Eye (tissue), 1 donor: Measurements from ENCODE around the gene FOXD4L5.
A peak's percentile ranks its signal among the peaks of the same experiment; 100 is the strongest.
"Not testable (repeated sequence)": the region's sequence is repeated elsewhere in the genome, so short reads cannot be mapped to it uniquely, and the experiment has no call there.

Experiments used
- DNase-seq: peaks from one replicate; pipeline ENCODE4 v3.0.0-alpha.2; 2015

Gene FOXD4L5

DNA sequence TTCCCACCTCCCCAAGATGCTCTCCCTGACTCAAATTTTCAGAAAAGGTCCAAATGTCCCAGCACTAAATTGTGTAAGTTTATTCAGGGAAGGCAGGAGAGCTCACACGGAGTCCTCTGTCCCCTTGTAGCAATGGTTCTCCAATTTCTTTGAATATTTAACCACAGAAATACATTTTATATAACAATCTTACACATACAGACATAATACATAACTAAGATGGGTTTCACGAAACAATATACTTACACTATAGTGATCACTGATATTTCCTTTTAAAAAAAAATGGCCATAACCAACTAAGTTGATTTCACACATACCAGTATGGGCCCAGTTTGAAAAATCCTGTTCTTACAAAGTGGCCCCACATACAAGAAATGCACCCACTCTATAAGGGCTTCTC lies at the start of gene FOXD4L5:
Gene FOXD4L5 (minus strand): TSS at position 101 of the 400 bp plus-strand sequence. CDS start 832 bp downstream, outside the sequence.
- DNase-seq: not testable (repeated sequence)

DNA sequence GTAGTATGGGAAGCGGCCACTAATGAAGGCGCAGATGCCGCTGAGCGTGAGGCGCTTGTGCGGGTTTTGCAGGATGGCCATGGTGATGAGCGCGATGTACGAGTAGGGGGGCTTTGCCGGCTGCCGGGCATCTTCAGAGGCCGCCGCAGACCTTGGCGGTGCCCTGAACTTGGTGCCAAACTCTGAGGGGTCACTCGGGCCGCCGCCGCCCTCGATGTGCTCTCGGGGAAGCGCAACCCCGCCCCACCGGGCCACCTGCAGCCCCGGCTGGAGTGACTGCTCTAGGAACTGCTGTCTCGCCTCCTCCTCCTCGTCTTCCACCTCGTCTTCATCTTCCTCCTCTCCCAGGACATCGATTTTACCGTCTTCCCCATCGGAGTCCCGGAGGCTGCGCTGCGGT lies 1.1 kb downstream of the FOXD4L5 start:
- peak; percentile 0 for DNase-seq

DNA sequence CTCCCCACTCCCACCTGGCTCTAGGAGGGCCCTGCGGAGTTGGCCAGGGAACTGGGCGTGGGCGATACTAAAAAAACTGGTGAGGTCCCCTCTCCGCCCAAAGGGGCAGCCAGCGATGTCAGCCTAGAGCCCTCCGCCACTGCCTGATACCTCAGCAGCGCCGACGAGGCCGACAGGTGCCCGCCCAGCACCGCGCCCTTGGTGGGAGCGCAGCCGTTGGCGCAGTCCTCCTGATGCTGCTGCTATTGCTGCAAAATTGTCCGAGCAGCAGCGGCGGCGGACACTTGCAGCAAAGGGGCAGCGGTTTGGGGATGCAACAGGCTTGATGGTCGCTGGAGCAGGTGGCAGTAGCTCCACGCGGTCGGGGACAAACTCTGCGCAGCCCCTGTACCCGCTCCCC lies 2.0 kb downstream of the FOXD4L5 start:
- DNase-seq: not testable (repeated sequence)
